Duodenal mucosa (tissue), 2 donors: ENCODE results near the gene ZNF839.
"Not testable (repeated sequence)": the region's sequence is repeated elsewhere in the genome, so short reads cannot be mapped to it uniquely, and the experiment has no call there.

ENCODE experiments used
- H3K27ac ChIP-seq: one replicate; pipeline ENCODE4 v1.7.0; 2013; ENCODE audit warnings: low read depth, low read length
- H3K27me3 ChIP-seq, 2 donors: one replicate each; pipeline ENCODE4 v1.7.0; 2013; ENCODE audit warnings: low read length in 2 of 2, control low read depth in 1 of 2; ENCODE audit not compliant: insufficient read depth in 2 of 2, control insufficient read depth in 1 of 2
- H3K36me3 ChIP-seq, 2 donors: one replicate each; pipeline ENCODE4 v1.7.0; 2013; ENCODE audit warnings: low read length in 2 of 2, control low read depth in 1 of 2; ENCODE audit not compliant: insufficient read depth in 2 of 2, control insufficient read depth in 1 of 2
- H3K4me1 ChIP-seq, 2 donors: one replicate each; pipeline ENCODE4 v1.7.0; 2013; ENCODE audit warnings: low read length in 2 of 2, control low read depth in 1 of 2; ENCODE audit not compliant: insufficient read depth in 2 of 2, control insufficient read depth in 1 of 2
- H3K4me3 ChIP-seq, 2 donors: one replicate each; pipeline ENCODE4 v1.7.0; 2013; ENCODE audit warnings: low read length in 2 of 2, low read depth in 1 of 2
- H3K9ac ChIP-seq, 2 donors: one replicate each; pipeline ENCODE4 v1.7.0; 2013; ENCODE audit warnings: low read length in 2 of 2, low read depth in 1 of 2
- H3K9me3 ChIP-seq, 2 donors: one replicate each; pipeline ENCODE4 v1.7.0; 2013; ENCODE audit warnings: low read length in 2 of 2, control low read depth in 1 of 2; ENCODE audit not compliant: control insufficient read depth in 1 of 2

ZNF839 gene

GRCh38 chr14:102320671-102321455 lies 1.3 kb downstream of the ZNF839 start:
- Histone ChIP-seq H3K9me3 (no peaks in the 10 kb centered on the region), H3K27ac (no peak overlapping the region), H3K27me3 (no peaks in the 10 kb centered on the region), H3K4me1 (peaks cover 40 to 55% of the 10 kb centered on the region in 2 donors), H3K9ac (peak overlapping the region; percentile 75 to 96), H3K4me3 (peak overlapping the region; percentile 77 to 90), H3K36me3 (peaks cover 1 to 2% of the 10 kb centered on the region in 2 donors)

- Histone ChIP-seq H3K27ac (no peak overlapping the region), H3K36me3 (peaks cover 3 to 8% of the 10 kb centered on the region in 2 donors), H3K27me3 (no peaks in the 10 kb centered on the region), H3K9me3 (no peaks in the 10 kb centered on the region), H3K4me1 (peaks cover 40 to 48% of the 10 kb centered on the region in 2 donors), H3K9ac (peak overlapping the region; percentile 11 to 38), H3K4me3 (peak overlapping the region; percentile 77 to 90)
Observed at GRCh38 chr14:102321456-102322422, 2.2 kb downstream of the ZNF839 start.

DNA sequence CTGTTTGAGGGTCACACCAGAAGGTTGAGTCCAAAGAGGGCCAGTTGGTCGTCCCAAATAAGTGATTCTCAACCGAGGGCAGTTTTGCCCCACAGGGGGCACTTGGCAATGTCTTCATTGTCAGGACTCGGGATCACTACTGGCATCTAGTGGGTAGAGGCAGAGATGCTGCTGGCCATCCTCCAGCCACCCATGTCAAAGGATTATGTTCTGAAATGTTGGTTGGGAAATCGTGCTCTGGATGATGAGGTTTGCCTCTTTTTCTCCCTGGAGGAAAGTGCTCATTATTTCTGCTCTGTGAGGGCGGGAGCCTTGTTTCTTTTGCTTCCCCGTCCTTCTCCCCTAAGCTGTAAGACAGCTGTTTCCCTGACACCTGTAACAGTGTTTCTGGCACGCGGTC lies 3.6 kb downstream of the ZNF839 start:
- peaks cover 35 to 41% of the 10 kb centered on the region in 2 donors for H3K4me1 ChIP-seq
- H3K9ac ChIP-seq: no peak overlapping the region
- H3K9me3 ChIP-seq: no peaks in the 10 kb centered on the region
- H3K4me3 ChIP-seq: no peak overlapping the region
- H3K36me3 ChIP-seq: peaks cover 3 to 8% of the 10 kb centered on the region in 2 donors
- no peaks in the 10 kb centered on the region for H3K27me3 ChIP-seq
- no peak overlapping the region for H3K27ac ChIP-seq

DNA sequence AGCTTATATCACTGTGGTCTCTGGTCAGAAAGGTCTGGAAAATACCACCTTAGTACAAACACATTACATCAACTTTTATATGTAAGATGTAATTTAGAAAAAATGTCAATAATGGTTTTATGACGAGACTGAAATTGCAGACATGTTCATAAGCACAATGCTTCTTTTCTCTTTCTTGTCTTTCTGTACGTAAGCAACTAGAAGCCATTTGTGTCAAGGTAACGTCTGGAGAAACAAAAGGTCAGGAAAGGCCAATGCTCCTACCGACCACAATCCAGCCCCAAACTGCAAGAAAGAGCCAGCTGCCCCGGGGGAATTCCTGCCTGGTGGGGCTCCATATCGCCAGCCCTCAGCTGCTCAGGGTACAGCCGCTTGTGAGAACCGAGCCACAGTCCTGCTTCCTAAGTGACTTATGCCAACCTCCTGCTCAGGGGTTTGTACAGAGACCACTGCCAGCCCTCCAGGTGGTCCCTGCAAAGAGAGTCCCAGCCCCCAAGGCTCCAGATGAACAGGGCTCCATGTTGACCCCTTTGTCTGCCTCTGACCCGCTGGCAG lies 6.3 kb downstream of the ZNF839 start:
- H3K27ac ChIP-seq: no peak overlapping the region
- H3K4me3 ChIP-seq: no peak overlapping the region
- H3K9ac ChIP-seq: no peak overlapping the region
- H3K27me3 ChIP-seq: no peaks in the 10 kb centered on the region
- H3K36me3 ChIP-seq: peaks cover 3 to 8% of the 10 kb centered on the region in 2 donors
- peaks cover 21% of the 10 kb centered on the region in 2 donors for H3K4me1 ChIP-seq
- H3K9me3 ChIP-seq: no peaks in the 10 kb centered on the region

DNA sequence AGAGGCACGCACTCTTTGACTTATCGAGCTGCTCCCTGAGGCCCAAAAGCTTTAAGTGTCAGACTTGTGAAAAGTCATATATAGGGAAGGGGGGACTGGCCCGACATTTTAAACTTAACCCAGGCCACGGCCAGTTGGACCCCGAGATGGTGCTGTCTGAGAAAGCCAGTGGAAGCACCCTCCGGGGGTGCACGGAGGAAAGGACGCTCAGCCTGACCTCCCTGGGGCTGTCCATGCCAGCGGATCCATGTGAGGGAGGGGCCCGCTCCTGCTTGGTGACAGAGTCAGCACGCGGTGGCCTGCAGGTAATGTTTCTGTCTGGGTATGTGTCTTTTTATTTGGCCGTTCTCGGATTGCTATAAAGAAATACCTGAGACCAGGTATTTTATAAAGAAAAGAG lies 7.0 kb downstream of the ZNF839 start:
- Histone ChIP-seq H3K36me3 (peaks cover 3 to 10% of the 10 kb centered on the region in 2 donors), H3K27ac (no peak overlapping the region), H3K27me3 (no peaks in the 10 kb centered on the region), H3K4me3 (no peak overlapping the region), H3K9me3 (no peaks in the 10 kb centered on the region), H3K4me1 (peaks cover 14% of the 10 kb centered on the region in 2 donors), H3K9ac (no peak overlapping the region)

- not testable (repeated sequence) for H3K27ac ChIP-seq, H3K9me3 ChIP-seq, H3K4me3 ChIP-seq, H3K4me1 ChIP-seq, H3K27me3 ChIP-seq, H3K9ac ChIP-seq
- H3K36me3 ChIP-seq: peaks cover 3 to 26% of the 10 kb centered on the region in 2 donors
Observed at GRCh38 chr14:102329381-102329780, 9.8 kb downstream of the ZNF839 start.

DNA sequence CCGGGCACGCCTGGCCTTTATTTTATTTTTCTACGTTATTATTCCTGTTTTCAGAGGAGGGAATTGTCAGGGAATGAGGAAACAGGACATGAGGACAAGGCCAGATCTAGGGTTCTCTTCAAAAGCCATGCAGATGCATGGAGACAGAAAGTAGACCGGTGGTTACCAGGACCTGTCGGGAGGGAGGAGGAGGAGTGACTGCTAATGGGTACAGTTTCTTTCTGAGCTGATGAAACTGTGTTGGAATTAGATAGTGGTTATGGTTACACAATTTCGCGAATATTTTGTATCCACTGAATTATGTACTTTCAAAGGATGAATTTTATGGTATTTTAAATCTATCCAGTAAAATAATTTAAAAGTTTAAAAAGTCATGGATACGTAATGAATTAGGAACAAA lies 11.3 kb downstream of the ZNF839 start:
- no peaks in the 10 kb centered on the region for H3K4me1 ChIP-seq
- no peak overlapping the region for H3K9ac ChIP-seq
- no peak overlapping the region for H3K4me3 ChIP-seq
- no peak overlapping the region for H3K27ac ChIP-seq
- no peaks in the 10 kb centered on the region for H3K9me3 ChIP-seq
- peaks cover 2 to 28% of the 10 kb centered on the region in 2 donors for H3K36me3 ChIP-seq
- H3K27me3 ChIP-seq: no peaks in the 10 kb centered on the region

DNA sequence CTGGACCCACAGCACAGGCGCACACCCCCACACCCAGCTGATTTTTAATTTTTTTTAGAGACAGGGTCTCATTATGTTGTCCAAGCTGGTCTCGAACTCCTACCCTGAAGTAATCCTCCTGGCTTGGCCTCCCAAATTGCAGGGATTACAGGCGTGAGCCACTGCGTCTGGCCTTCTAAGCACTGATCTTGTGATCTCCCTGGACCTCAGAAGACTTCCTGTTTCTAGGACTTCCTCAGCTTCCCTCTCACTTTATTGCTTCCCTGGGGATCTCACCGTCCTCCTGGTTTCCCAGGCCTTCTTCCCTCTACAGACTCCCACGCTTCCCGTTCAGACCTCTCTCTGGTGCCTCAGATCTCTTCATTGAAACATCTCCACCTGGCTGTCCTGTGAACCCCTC lies 13.8 kb downstream of the ZNF839 start:
- H3K9ac ChIP-seq: no peak overlapping the region
- no peak overlapping the region for H3K4me3 ChIP-seq
- H3K4me1 ChIP-seq: no peaks in the 10 kb centered on the region
- no peaks in the 10 kb centered on the region for H3K9me3 ChIP-seq
- peaks cover 0 to 34% of the 10 kb centered on the region in 2 donors for H3K36me3 ChIP-seq
- no peak overlapping the region for H3K27ac ChIP-seq
- H3K27me3 ChIP-seq: no peaks in the 10 kb centered on the region

DNA sequence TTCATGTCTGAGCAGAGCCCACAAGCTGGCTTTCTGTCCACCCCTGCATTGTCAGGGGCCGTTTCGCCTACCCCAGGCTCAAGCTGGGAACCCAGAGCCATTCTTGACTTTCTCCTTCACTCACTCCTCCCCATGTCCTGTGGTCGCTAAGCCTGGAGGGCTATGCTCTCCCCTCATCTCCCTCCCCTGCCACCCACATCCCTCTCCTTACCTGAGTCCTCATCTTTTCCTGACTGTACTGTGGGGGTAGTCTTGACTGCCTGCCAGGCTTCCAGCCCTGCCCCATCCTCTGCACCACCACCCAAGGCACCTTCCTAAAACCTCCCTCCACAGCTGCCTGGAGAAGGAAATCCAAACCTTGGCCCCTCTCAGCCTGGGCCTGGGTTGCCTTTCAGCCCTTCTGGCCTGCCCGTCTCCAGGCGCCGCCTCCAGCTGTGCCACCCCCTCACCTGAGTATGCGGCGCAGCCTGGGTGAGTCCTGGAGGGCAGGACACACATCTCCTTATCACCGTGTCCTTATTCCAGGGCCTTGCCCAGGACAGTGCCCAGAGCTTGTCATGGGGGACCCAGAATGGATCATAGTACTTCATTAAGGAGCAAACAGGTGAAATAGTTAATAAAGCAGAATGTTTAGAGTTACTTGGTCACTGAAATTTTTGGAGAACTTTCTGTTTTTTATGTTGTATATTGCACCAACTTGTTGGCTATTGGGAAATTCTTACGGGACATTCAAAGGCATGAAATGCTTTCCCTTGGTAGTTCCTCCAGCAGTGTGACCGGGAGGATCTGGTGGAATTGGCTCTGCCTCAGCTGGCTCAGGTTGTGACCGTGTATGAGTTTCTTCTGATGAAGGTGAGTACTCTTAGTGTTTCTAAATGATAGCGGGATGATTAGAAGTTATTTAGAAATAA lies 14.5 kb downstream of the ZNF839 start:
- H3K27me3 ChIP-seq: no peaks in the 10 kb centered on the region
- no peaks in the 10 kb centered on the region for H3K4me1 ChIP-seq
- no peak overlapping the region for H3K9ac ChIP-seq
- H3K4me3 ChIP-seq: no peak overlapping the region
- H3K36me3 ChIP-seq: peaks cover 0 to 40% of the 10 kb centered on the region in 2 donors
- H3K27ac ChIP-seq: no peak overlapping the region
- no peaks in the 10 kb centered on the region for H3K9me3 ChIP-seq
